BLaER1 treated with 17β-estradiol and CSF1 and Interleukin-3, amounts not matched to agents 10 nM and 100 nM (cell line): ENCODE data around the gene DLGAP1.

Source experiments
- H3K27ac ChIP-seq, 11 experiments: shearing (Covaris generic); formaldehyde crosslinking; 2 replicates each; pipeline ENCODE4 v1.8.1; 2022
- H3K27me3 ChIP-seq, 11 experiments: shearing (Covaris generic); formaldehyde crosslinking; 2 replicates each; pipeline ENCODE4 v1.8.1; 2022
- H3K36me3 ChIP-seq, 11 experiments: shearing (Covaris generic); formaldehyde crosslinking; 2 replicates each; pipeline ENCODE4 v1.8.1; 2022
- H3K4me1 ChIP-seq, 10 experiments: shearing (Covaris generic); formaldehyde crosslinking; 2 replicates each; pipeline ENCODE4 v1.8.1; 2022
- H3K4me2 ChIP-seq, 11 experiments: shearing (Covaris generic); formaldehyde crosslinking; 2 replicates each; pipeline ENCODE4 v1.8.1; 2022
- H3K4me3 ChIP-seq, 10 experiments: shearing (Covaris generic); formaldehyde crosslinking; 2 replicates each; pipeline ENCODE4 v1.8.1; 2022
- H3K9ac ChIP-seq, 11 experiments: shearing (Covaris generic); formaldehyde crosslinking; 2 replicates each; pipeline ENCODE4 v1.8.1; 2022
- H3K9me3 ChIP-seq, 11 experiments: shearing (Covaris generic); formaldehyde crosslinking; replicated peaks in 1 of 11; 2 replicates each; pipeline ENCODE4 v1.8.1; 2022
- H4K20me1 ChIP-seq, 11 experiments: shearing (Covaris generic); formaldehyde crosslinking; 2 replicates each; pipeline ENCODE4 v1.8.1; 2022
- Cebpa-rat ChIP-seq, 11 experiments: shearing (Covaris generic); IDR thresholded peaks; 2 replicates each; pipeline ENCODE4 v1.8.1; 2022

DLGAP1 gene

DNA sequence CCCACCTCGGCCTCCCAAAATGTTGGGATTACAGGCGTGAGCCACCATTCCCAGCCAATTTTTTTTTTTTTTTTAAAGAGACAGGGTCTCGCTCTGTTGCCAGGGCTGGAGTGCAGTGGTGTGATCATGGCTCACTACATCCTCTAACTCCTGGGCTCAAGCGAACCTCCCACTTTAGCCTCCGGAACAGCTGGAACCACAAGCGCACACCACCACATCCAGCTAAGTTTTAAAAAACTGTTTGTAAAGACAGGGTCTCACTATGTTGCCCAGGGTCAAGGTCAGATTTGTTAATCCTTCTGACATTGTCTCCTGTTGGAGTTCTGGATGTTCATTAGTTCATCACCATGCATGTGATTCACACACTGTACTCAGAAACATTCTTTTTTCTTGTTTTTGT, 855.2 kb downstream of the DLGAP1 start:
- H3K4me1 ChIP-seq, result peaks cover 55 to 91% (median 69%) of the 10 kb centered on the region in 10 experiments
- H4K20me1 ChIP-seq, result no peaks in the 10 kb centered on the region
- H3K9ac ChIP-seq, result no peak overlapping the region

DNA sequence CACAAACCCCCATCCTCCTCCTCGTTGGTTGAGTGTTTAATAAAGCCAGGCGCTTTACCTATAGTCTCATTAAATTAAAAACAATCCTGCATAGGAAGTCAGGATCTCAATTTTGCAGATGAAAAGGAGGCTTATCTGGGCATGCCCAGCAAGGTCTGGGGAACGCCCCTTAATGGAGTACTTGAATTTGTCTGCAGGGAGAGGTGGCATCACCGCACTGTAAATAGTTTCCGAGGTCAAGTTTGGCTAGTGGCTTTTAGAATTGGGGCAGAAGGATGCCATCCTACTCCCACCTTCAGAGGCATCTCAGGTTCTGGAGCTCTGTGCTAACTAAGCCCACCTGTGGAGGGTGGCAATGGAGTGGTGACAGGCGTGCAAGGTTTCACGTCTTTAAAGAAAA, 855.9 kb downstream of the DLGAP1 start:
- Histone ChIP-seq H3K27me3 (peaks cover 0 to 24% (median 0%) of the 10 kb centered on the region in 11 experiments; a peak in 9 of 22 replicates), H3K27ac (peak overlapping the region in 3 of 11 experiments; percentile 7 to 90 (median 31); a peak in 4 of 22 replicates), H3K9me3 (no peaks in the 10 kb centered on the region), H4K20me1 (no peaks in the 10 kb centered on the region), H3K4me1 (peaks cover 54 to 91% (median 69%) of the 10 kb centered on the region in 10 experiments), H3K36me3 (peaks cover 0 to 17% (median 0%) of the 10 kb centered on the region in 11 experiments; a peak in 1 of 22 replicates), H3K4me2 (peak overlapping the region in 3 of 11 experiments; percentile 94 to 99 (median 99); a peak in 5 of 22 replicates), H3K4me3 (no peak overlapping the region), H3K9ac (no peak overlapping the region)
- TF ChIP-seq Cebpa-rat (IDR thresholded peaks at IDR 0.05), result no peak

More for the DNA sequence above, 855.2 kb downstream of the DLGAP1 start:
- TF ChIP-seq Cebpa-rat (IDR thresholded peaks at IDR 0.05), result no peak
- no peaks in the 10 kb centered on the region for H3K9me3 ChIP-seq
- peaks cover 0 to 27% (median 0%) of the 10 kb centered on the region in 11 experiments; a peak in 9 of 22 replicates for H3K27me3 ChIP-seq
- H3K27ac ChIP-seq, result peak overlapping the region in 2 of 11 experiments; percentile 7 to 37; a peak in 3 of 22 replicates
- peaks cover 0 to 17% (median 0%) of the 10 kb centered on the region in 11 experiments; a peak in 1 of 22 replicates for H3K36me3 ChIP-seq
- peak overlapping the region in 2 of 11 experiments; percentile 32 to 99; a peak in 2 of 22 replicates for H3K4me2 ChIP-seq
- H3K4me3 ChIP-seq, result no peak overlapping the region

DNA sequence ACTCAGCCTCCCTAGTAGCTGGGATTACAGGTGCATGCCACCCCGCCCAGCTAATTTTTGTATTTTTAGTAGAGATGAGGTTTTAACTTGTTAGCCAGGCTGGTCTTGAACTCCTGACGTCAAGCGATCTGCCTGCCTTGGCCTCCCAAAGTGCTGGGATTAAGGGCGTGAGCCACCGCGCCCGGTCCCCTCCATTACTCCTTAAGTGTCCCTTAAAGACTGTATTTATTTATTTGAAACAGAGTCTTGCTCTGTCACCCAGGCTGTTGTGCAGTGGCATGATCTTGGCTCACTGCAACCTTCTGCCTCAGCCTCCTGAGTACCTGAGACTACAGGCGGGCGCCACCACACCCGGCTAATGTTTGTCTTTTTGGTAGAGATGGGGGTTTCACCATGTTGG, 856.5 kb downstream of the DLGAP1 start:
- Histone ChIP-seq H3K27me3 (peaks cover 0 to 18% (median 0%) of the 10 kb centered on the region in 11 experiments; a peak in 9 of 22 replicates), H3K27ac (peak overlapping the region in 5 of 11 experiments; percentile 31 to 97 (median 87); a peak in 6 of 22 replicates), H3K36me3 (peaks cover 0 to 17% (median 0%) of the 10 kb centered on the region in 11 experiments; a peak in 1 of 22 replicates), H3K4me1 (peaks cover 50 to 87% (median 66%) of the 10 kb centered on the region in 10 experiments), H3K9me3 (no peaks in the 10 kb centered on the region), H3K4me2 (peak overlapping the region in 5 of 11 experiments; percentile 93 to 99 (median 95); a peak in 8 of 22 replicates), H4K20me1 (no peaks in the 10 kb centered on the region), H3K9ac (peak overlapping the region in 1 of 11 experiments; percentile 5; a peak in 1 of 22 replicates), H3K4me3 (no peak overlapping the region)
- TF ChIP-seq Cebpa-rat (IDR thresholded peaks at IDR 0.05), result no peak; a peak in 1 of 22 replicates

DNA sequence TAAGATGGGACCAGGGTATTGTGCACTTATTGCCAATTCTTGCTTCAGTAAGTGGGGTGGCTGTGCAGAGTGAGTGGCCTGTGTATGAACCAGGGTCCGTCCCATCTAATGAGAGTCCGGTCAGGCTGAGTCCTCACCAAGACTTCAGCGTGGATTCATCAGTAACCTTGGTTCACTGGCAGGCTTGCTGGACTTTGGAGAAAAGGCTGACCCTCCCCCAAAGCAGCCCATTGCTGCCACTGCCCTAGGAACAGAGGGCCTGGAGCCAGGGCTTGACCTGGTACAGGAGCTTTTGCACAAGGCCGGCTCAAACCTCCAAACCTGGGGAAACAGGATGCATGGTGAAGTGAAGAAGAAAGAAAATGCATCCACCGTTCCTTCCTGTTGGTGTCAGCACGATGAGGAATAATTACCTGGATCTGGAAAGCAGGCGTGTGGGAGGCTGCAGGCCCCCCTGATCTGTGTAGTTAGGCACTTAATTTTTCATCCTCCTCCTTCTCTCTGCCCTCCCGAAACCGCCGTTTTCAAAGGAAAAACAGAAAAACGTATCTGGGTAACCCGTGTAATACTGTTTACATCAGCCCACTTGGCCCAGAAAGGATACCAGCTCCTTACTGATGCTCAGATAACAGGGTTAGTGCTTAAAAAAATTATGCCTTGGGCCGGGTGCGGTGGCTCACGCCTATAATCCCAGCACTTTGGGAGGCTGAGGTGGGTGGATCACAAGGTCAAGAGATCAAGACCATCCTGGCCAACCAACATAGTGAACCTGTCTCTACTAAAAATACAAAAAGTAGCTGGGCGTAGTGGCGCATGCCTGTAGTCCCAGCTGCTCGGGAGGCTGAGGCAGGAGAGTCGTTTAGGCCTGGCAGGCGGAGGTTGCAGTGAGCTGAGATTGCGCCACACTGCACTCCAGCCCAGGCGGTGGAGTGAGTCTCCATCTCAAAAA, 857.4 kb downstream of the DLGAP1 start:
- Histone ChIP-seq H3K27me3 (peaks cover 0 to 11% (median 0%) of the 10 kb centered on the region in 11 experiments; a peak in 9 of 22 replicates), H3K4me3 (peak overlapping the region in 3 of 10 experiments; percentile 35 to 65 (median 61); a peak in 2 of 20 replicates), H3K36me3 (peaks cover 0 to 17% (median 0%) of the 10 kb centered on the region in 11 experiments; a peak in 1 of 22 replicates), H4K20me1 (no peaks in the 10 kb centered on the region), H3K4me2 (peak overlapping the region; percentile 71 to 99 (median 88); a peak in 21 of 22 replicates), H3K27ac (peak overlapping the region in 9 of 11 experiments; percentile 69 to 98 (median 87); a peak in 16 of 22 replicates), H3K4me1 (peaks cover 50 to 88% (median 68%) of the 10 kb centered on the region in 10 experiments), H3K9me3 (no peaks in the 10 kb centered on the region), H3K9ac (peak overlapping the region in 7 of 11 experiments; percentile 32 to 96 (median 83); a peak in 8 of 22 replicates)
- TF ChIP-seq Cebpa-rat (IDR thresholded peaks at IDR 0.05), result peak in 1 of 11 experiments; percentile 40; a peak in 1 of 22 replicates

DNA sequence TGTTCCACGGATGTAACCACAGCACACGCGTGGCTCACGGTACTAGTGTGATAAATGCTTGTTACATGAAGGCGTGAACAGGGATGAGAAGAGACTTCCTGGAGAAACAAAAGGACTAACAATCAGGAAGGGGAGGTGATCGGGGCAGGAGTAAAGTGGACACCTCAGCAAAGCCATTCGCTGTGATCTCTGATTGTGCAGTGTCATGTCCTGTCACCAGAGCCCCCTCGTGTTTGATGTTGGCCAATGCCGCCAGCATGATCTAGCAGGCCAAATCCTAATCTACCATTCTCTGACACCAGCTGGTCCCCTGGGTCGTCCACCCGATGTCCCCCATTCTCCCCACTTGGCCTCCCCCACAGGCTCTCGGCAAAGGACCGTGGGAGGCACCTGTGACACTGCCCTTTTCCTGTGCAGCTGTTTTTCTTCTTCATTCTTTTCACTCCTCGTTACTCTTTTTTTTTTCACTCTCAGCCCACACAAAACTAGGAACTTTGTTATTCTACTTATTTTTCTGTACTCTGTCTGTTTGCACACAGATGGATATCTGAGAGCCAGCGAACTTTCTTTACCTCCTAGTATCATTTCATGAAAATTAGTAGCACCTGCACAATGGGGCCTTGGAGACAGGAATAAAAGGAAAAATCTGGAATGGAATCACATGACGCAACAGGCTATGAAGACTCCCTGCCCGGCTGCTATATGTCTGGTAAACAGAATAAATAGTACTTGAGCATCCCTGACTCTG, 858.3 kb downstream of the DLGAP1 start:
- H3K4me3 ChIP-seq, result peak overlapping the region in 4 of 10 experiments; percentile 42 to 66 (median 63); a peak in 6 of 20 replicates
- peak overlapping the region in 9 of 11 experiments; percentile 7 to 96 (median 76); a peak in 13 of 22 replicates for H3K9ac ChIP-seq
- H3K4me1 ChIP-seq, result peaks cover 47 to 88% (median 67%) of the 10 kb centered on the region in 10 experiments
- peaks cover 0 to 17% (median 0%) of the 10 kb centered on the region in 11 experiments; a peak in 1 of 22 replicates for H3K36me3 ChIP-seq
- no peaks in the 10 kb centered on the region for H4K20me1 ChIP-seq
- H3K27me3 ChIP-seq, result peaks cover 0 to 2% (median 0%) of the 10 kb centered on the region in 11 experiments; a peak in 7 of 22 replicates
- H3K27ac ChIP-seq, result peak overlapping the region; percentile 65 to 98 (median 75)
- H3K9me3 ChIP-seq, result no peaks in the 10 kb centered on the region
- TF ChIP-seq Cebpa-rat (IDR thresholded peaks at IDR 0.05), result no peak
- H3K4me2 ChIP-seq, result peak overlapping the region; percentile 71 to 99 (median 88); a peak in 21 of 22 replicates

- Histone ChIP-seq H3K9ac (peak overlapping the region in 9 of 11 experiments; percentile 14 to 96 (median 76); a peak in 14 of 22 replicates), H4K20me1 (no peaks in the 10 kb centered on the region), H3K9me3 (no peaks in the 10 kb centered on the region), H3K36me3 (peaks cover 0 to 17% (median 0%) of the 10 kb centered on the region in 11 experiments; a peak in 1 of 22 replicates), H3K4me1 (peaks cover 47 to 83% (median 62%) of the 10 kb centered on the region in 10 experiments), H3K4me2 (peak overlapping the region; percentile 71 to 99 (median 88); a peak in 21 of 22 replicates), H3K27me3 (no peaks in the 10 kb centered on the region), H3K27ac (peak overlapping the region; percentile 65 to 98 (median 75)), H3K4me3 (peak overlapping the region in 4 of 10 experiments; percentile 42 to 66 (median 63); a peak in 7 of 20 replicates)
- TF ChIP-seq Cebpa-rat (IDR thresholded peaks at IDR 0.05), result no peak
These were observed 858.8 kb downstream of the DLGAP1 start for GRCh38 chr18:3596324-3596636.

DNA sequence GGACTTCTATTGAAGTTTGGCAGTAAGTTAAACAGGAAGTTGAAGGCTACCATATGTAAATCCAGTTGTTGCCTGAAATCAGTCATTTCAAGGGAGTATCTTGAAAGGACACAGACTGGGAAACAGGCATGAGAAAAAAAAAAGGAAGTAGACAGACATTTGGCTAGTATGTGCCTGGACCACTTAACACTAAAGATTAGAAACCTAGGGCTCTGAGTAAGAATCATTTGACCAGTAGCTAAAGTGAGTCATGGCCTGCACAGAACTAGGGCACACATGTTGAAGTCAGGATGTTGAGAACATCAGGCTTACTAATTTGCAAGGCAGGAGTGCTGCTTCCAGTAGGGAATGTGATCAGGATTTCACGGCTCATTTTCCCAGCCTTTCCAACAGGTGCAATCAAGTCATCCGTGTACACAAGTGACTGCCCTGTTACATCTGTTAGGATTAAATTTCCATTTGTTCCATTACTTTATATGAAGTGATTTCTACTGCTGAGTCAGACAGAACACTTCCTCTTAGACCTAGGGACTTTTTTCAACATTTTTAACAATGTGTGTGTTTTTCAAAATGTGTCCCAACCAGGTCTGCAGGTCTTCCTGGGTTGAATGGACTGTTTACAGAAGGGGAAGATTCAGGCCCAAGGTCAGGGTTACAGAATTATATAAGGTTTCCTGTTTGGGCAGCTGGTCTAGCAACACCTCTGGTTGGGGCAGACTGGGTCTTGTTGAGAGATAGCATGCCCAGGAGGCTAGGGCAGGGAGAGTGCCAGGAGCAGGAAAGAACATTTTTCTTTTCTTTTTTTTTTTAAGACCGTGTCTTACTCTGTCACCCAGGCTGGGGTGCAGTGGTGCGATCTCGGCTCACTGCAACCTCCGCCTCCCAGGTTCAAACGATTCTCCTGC, 859.5 kb downstream of the DLGAP1 start:
- Histone ChIP-seq H3K27ac (peak overlapping the region; percentile 65 to 98 (median 75)), H3K36me3 (peaks cover 0 to 17% (median 0%) of the 10 kb centered on the region in 11 experiments; a peak in 1 of 22 replicates), H4K20me1 (no peaks in the 10 kb centered on the region), H3K4me1 (peaks cover 47 to 79% (median 61%) of the 10 kb centered on the region in 10 experiments), H3K9me3 (no peaks in the 10 kb centered on the region), H3K27me3 (no peaks in the 10 kb centered on the region), H3K4me3 (peak overlapping the region in 6 of 10 experiments; percentile 55 to 66 (median 63); a peak in 11 of 20 replicates), H3K4me2 (peak overlapping the region; percentile 71 to 99 (median 88)), H3K9ac (peak overlapping the region in 10 of 11 experiments; percentile 27 to 96 (median 74); a peak in 18 of 22 replicates)
- TF ChIP-seq Cebpa-rat (IDR thresholded peaks at IDR 0.05), result no peak
